Astrocyte of the cerebellum (primary cell): Measurements from ENCODE around the gene SPOCD1.

Experiments used
- DNase-seq: peaks from one replicate; pipeline ENCODE4 v3.0.0-alpha.2; 2011; ENCODE audit warnings: low read depth
- H3K4me3 ChIP-seq: 2 replicates; pipeline ENCODE4 v1.5.1; 2011; ENCODE audit warnings: mild to moderate bottlenecking, low read depth, low read length, moderate library complexity
- CTCF ChIP-seq: IDR thresholded peaks from 2 replicates; pipeline ENCODE4 v1.5.1; 2012; ENCODE audit warnings: low read length, low read depth, moderate library complexity, mild to moderate bottlenecking; ENCODE audit errors: missing control alignments
- in situ Hi-C: cut with HindIII; loops from 2 replicates; pipeline ENCODE4 v1.10.0; 2017; ENCODE audit warnings: low sequenced_read_pairs

The SPOCD1 gene

DNA sequence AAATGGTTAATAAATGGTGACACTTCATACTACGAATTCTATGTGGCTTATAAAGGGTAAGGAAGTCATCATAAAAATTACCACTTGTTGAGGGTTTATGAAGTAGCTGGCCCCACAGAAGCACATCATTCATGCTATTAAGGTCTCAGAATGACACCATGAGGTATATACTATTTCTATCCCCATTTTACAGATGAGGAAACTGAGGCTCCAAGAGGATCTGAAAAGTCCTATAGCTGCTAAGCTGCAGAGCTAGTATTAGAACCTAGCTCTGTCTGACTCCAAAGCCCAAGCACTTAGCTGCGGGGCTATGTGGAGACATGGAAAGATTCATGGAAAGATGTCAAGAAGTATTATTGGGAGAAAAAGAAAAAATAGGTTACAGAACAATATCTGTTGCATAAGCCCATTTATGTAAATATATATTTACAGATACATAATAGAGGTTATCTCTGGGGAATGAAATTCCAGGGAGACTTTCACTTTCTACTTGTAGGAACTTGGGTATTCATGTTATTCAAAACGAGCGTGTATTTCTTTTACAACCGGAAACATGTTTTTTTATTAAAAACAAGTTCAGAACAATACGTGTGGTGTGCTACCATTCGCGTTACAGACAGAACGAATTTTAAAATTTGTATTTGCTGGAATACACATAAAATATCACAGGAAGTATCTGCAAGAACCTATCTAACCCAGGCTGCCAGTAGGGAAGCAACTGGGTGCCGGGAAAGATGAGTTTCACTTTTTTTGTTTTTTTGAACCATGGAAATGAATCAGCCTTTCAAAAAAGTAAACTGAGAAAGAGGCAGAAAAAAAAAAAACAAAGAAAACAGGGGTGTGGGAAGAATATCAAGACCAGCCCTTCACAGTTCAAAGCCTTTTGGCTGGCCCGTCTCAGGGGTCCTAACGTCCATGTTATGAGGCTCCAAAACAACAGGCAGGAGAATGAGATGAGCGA lies 13.4 kb downstream of the SPOCD1 start:
- H3K4me3 ChIP-seq = no peak overlapping the region
- in situ Hi-C loops = no loop called here
- DNase-seq = no peak
- no peak for TF ChIP-seq CTCF

DNA sequence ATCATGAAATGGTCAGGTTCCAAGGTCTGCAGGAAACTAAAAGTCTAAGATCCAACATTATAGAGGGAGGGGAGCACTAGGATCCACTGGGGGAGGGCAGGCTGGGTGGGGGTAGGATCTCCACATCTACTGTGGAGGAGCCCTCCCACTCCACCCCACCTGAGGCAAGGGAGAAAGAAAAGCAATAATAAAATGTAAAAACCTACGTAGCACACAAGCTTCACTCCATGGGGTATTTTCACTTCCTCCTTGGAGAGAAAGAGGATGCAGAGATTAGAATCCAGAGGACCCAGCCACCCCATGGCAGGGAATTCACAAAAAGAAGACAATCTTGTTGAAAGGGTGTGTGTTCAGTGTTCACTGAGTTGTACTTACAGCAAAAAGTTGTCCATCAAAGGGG lies 14.4 kb downstream of the SPOCD1 start:
- no peak for DNase-seq
- in situ Hi-C loops = no loop called here
- H3K4me3 ChIP-seq = no peak overlapping the region
- no peak for TF ChIP-seq CTCF

GRCh38 chr1:31800674-31800967 lies 15.2 kb downstream of the SPOCD1 start:
- DNase-seq = no peak
- no peak overlapping the region for H3K4me3 ChIP-seq
- TF ChIP-seq CTCF = no peak
- in situ Hi-C loops = no loop called here

- TF ChIP-seq CTCF = no peak
- DNase-seq = no peak
- H3K4me3 ChIP-seq = no peak overlapping the region
- in situ Hi-C loops = loop anchor here (25.0 kb wide), 1 partner anchor 162 kb away; no protein-coding TSS in a partner anchor
Observed at GRCh38 chr1:31799895-31800673, 15.7 kb downstream of the SPOCD1 start.

DNA sequence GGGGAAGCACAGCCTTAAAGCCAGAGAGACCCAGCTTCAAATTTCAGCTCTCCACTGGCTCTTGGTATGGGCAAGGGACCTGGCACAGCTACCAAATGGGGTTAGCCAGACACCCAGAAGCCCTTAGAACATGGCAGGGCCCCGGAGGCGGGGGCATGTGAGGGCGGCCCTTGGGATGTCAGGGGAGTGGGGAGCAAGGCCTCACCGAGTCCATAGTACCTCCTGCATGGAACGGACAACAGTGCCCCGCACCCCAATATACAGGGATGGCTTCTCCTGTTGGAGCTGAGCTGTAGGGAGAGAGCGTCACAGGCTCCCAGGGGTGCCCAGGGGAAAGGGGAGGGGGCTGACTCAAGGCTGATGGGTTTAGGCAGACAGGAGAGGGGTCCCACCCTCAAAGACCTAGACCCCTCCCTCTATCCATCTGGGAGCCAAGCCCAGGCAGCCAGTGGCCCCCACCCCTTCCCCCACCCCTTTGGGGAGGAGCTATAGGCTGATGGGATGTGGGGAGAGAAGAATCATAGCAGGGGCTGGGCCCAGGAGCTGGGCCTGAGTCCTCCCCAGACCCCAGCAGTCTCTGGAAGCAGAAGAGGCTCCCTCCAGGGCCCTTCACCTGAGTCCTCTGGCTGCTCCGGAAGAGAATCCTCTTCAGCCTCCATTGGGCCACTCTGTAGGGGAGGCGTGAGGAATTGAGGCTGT lies 16.5 kb downstream of the SPOCD1 start:
- no peak overlapping the region for H3K4me3 ChIP-seq
- in situ Hi-C loops = loop anchor here (25.0 kb wide), 1 partner anchor 163 kb away; no protein-coding TSS in a partner anchor
- DNase-seq = no peak
- no peak for TF ChIP-seq CTCF
